Breast epithelium (tissue), 4 donors: ENCODE measurements around the gene DNAJB4. TPM values are rescaled to one million over a fixed set of nuclear protein-coding genes. Genes with fewer than 3 reads are reported as not detected.
"Not testable (repeated sequence)": the region's sequence is repeated elsewhere in the genome, so short reads cannot be mapped to it uniquely, and the experiment has no call there.

ENCODE experiments used
- DNase-seq, 2 donors: peaks; one replicate each; pipeline ENCODE4 v3.0.0-alpha.2; 2019; ENCODE audit warnings: low spot score in 2 of 2
- H3K27ac ChIP-seq, 2 donors: fragments of 200-600 bp; sonication (generic) in 1 of 2; one replicate each; pipeline ENCODE4 v1.5.1; 2016 to 2019; ENCODE audit warnings: mild to moderate bottlenecking in 1 of 2
- H3K27me3 ChIP-seq, 2 donors: fragments of 200-600 bp; sonication (generic) in 1 of 2; one replicate each; pipeline versions ENCODE4 v1.5.1 to v1.6.0; 2017 to 2019; ENCODE audit warnings: control low read depth in 1 of 2, mild to moderate bottlenecking in 1 of 2
- H3K36me3 ChIP-seq: fragments of 200-600 bp; one replicate; pipeline ENCODE4 v1.5.1; 2019
- H3K4me1 ChIP-seq, 2 donors: fragments of 200-600 bp; sonication (generic); one replicate each; pipeline ENCODE4 v1.5.1; 2016 to 2019; ENCODE audit warnings: control low read depth in 1 of 2
- H3K4me3 ChIP-seq, 3 donors: fragments of 200-600 bp; sonication (generic); 1 replicate in 2 of 3; 2 replicates in 1 of 3; pipeline ENCODE4 v1.5.1; 2016 to 2019; ENCODE audit warnings: mild to moderate bottlenecking in 3 of 3, moderate library complexity in 2 of 3
- H3K9me3 ChIP-seq, 2 donors: fragments of 200-600 bp; sonication (generic) in 1 of 2; one replicate each; pipeline ENCODE4 v1.5.1; 2016 to 2019; ENCODE audit warnings: control low read depth in 1 of 2
- CTCF ChIP-seq, 3 donors: fragments of 450-650 bp; IDR thresholded peaks; one replicate each; pipeline ENCODE4 v1.5.1; 2016 to 2017; ENCODE audit warnings: antibody characterized with exemption in 3 of 3, mild to moderate bottlenecking in 3 of 3, moderate library complexity in 3 of 3
- POLR2A ChIP-seq: fragments of 450-650 bp; IDR thresholded peaks from one replicate; pipeline ENCODE4 v1.6.1; 2016; ENCODE audit warnings: antibody characterized with exemption, mild to moderate bottlenecking, moderate library complexity
- POLR2AphosphoS5 ChIP-seq, 3 donors: sonication (generic); formaldehyde crosslinking; IDR thresholded peaks; one replicate each; pipeline ENCODE4 v1.6.1; 2017; ENCODE audit warnings: antibody characterized with exemption in 3 of 3
- intact Hi-C: fragments of 100-400 bp; cut with DNase I; formaldehyde crosslinking; loops from one replicate; pipeline ENCODE4 v1.15.1; 2023; ENCODE audit warnings: low total_unique reads
- total RNA-seq, 3 donors: library from RNA; depleted of rRNA; stranded (reverse); fragments of >200 nt; gene quantifications; one replicate each; pipeline ENCODE4 v1.1.0, GENCODE V29; 2016

The DNAJB4 gene
- total RNA-seq, 3 donors from 2014 or later = 25.3 to 39.5 (median 31.5) TPM

DNA sequence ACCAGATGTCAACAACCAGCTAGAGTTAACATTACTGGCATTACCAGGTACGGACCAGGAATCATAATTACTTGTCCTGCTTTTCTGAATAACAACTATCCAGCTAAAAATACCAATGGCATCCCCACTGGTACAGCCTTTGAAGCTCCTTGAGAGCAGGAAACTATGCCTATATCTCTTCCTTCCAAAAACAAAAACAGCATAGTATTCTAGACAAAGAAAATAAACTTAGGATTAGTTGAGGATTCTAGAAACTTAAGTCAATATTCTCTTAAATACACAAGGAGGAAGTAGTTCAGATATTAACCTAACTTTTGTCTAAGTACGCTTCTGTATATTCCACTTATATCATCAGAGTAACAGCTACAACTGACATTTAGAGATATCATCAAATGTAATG lies 28.8 kb upstream of the DNAJB4 start:
- intact Hi-C loops = no loop called here
- DNase-seq = no peak
- H3K4me3 ChIP-seq = peak overlapping the region in 2 of 3 donors; percentile 84 to 88
- peaks cover 0 to 8% of the 10 kb centered on the region in 2 donors for H3K4me1 ChIP-seq
- H3K9me3 ChIP-seq = no peaks in the 10 kb centered on the region
- peak overlapping the region in 1 of 2 donors; percentile 100 for H3K27ac ChIP-seq
- H3K27me3 ChIP-seq = no peaks in the 10 kb centered on the region
- no peaks in the 10 kb centered on the region for H3K36me3 ChIP-seq
- no peak for TF ChIP-seq CTCF (IDR thresholded peaks at IDR 0.05)
- no peak for TF ChIP-seq POLR2A
- TF ChIP-seq POLR2AphosphoS5 (IDR thresholded peaks at IDR 0.05) = no peak

- Histone ChIP-seq H3K9me3 (no peaks in the 10 kb centered on the region), H3K27me3 (no peaks in the 10 kb centered on the region), H3K4me3 (peak overlapping the region; percentile 84 to 89 (median 88)), H3K27ac (peak overlapping the region; percentile 99 to 100), H3K36me3 (no peaks in the 10 kb centered on the region), H3K4me1 (peaks cover 0 to 8% of the 10 kb centered on the region in 2 donors)
- TF ChIP-seq POLR2A = no peak
- no peak for TF ChIP-seq CTCF (IDR thresholded peaks at IDR 0.05)
- TF ChIP-seq POLR2AphosphoS5 (IDR thresholded peaks at IDR 0.05) = no peak
- no peak for DNase-seq
- intact Hi-C loops = no loop called here
Observed at GRCh38 chr1:77976433-77977076, 28.2 kb upstream of the DNAJB4 start.

DNA sequence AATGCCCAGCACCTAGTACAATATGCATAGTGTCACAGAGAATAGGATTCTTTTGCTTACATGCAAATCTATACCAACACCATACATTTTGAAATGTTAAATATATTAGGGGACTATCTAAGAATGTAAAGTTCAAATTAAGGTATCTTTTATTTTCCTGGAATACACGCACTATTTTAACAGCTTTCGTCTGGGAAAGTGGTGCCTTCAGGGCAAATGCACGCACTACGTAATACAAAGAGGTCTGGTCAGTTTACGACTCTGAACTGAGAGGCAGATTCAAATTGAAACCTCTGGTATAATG lies 26.8 kb upstream of the DNAJB4 start:
- no peak for DNase-seq
- H3K4me1 ChIP-seq = peaks cover 0 to 8% of the 10 kb centered on the region in 2 donors
- peak overlapping the region; percentile 99 to 100 for H3K27ac ChIP-seq
- no peaks in the 10 kb centered on the region for H3K27me3 ChIP-seq
- no peaks in the 10 kb centered on the region for H3K9me3 ChIP-seq
- no peaks in the 10 kb centered on the region for H3K36me3 ChIP-seq
- no peak for TF ChIP-seq POLR2A
- TF ChIP-seq CTCF (IDR thresholded peaks at IDR 0.05) = no peak
- no peak for TF ChIP-seq POLR2AphosphoS5 (IDR thresholded peaks at IDR 0.05)
- intact Hi-C loops = no loop called here
- H3K4me3 ChIP-seq = peak overlapping the region; percentile 84 to 89 (median 88)

- H3K4me3 ChIP-seq = peak overlapping the region; percentile 84 to 89 (median 88)
- H3K27me3 ChIP-seq = no peaks in the 10 kb centered on the region
- H3K4me1 ChIP-seq = peaks cover 0 to 8% of the 10 kb centered on the region in 2 donors
- H3K9me3 ChIP-seq = no peaks in the 10 kb centered on the region
- no peaks in the 10 kb centered on the region for H3K36me3 ChIP-seq
- intact Hi-C loops = no loop called here
- H3K27ac ChIP-seq = peak overlapping the region; percentile 99 to 100
- DNase-seq = peak; percentile 67 to 89
- TF ChIP-seq POLR2A (no peak), POLR2AphosphoS5 (IDR thresholded peaks at IDR 0.05) (peak in 2 of 3 donors; percentile 46 to 80)
Observed at GRCh38 chr1:77978293-77978968, 26.3 kb upstream of the DNAJB4 start.

DNA sequence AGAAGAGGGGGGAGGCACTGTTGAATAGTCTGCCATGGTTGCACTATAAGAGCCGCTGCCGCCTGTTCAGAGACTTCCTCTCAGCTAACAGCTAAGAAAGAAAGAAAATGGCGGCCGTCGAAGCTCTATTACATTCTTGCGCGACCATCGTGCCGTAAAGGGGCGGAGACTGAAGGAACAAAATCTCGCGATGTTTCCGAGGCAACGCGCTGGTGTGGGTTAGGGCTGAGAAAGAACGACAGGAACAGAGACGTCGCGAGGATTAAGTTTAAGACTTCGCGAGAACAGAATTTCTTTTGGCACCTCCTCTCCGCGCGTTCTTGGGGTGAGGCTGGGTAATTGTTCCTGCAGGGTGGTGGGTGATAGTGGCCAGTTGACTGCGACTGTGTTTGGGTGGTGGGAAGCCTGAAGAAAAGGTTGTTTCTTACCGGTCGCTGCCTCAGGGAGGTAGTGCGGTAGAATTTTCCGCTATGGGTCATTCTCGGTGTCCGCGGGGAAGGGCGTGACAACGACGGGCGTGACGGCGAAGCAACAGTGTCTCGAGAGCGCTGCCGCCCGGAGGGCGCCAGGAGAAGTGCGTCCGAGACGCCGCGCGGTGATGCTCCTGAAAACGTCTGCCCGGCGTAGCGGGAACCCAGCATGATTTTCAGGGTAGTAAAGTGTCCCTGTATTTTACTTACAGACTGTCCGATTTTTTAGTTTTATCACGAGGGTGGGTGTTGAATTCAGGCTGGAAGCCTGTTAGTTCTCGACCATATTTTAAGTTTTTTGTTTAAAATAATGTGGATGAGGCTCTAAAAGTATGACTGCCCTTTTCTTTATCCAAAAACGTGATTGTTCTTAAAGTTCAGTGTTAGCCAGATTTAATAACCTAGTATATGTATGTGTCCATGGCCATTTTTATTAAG lies 25.5 kb upstream of the DNAJB4 start, which contains the start of gene FUBP1:
FUBP1 (minus strand) TSS at position 104 of the 908 bp plus-strand sequence; CDS start at position 36, 68 bp downstream.
- peak; percentile 89 to 93 (median 89) for TF ChIP-seq POLR2AphosphoS5 (IDR thresholded peaks at IDR 0.05)
- TF ChIP-seq POLR2A = peak; percentile 27
- peak; percentile 58 to 87 (median 82) for TF ChIP-seq CTCF (IDR thresholded peaks at IDR 0.05)
- DNase-seq = peak; percentile 95 to 96
- intact Hi-C loops = no loop called here
- no peaks in the 10 kb centered on the region for H3K36me3 ChIP-seq
- H3K9me3 ChIP-seq = no peaks in the 10 kb centered on the region
- no peaks in the 10 kb centered on the region for H3K27me3 ChIP-seq
- H3K27ac ChIP-seq = peak within 1 kb of the TSS; percentile 99 to 100
- peak within 1 kb of the TSS; percentile 84 to 89 (median 88) for H3K4me3 ChIP-seq
- H3K4me1 ChIP-seq = peaks cover 0 to 8% of the 10 kb centered on the region in 2 donors

- not testable (repeated sequence) for H3K27ac ChIP-seq, DNase-seq
Observed at GRCh38 chr1:77983352-77983996, 21.3 kb upstream of the DNAJB4 start.

More at GRCh38 chr1:77983352-77983996, 21.3 kb upstream of the DNAJB4 start:
- H3K4me3 ChIP-seq, intact Hi-C loops, H3K36me3 ChIP-seq, H3K27me3 ChIP-seq, H3K9me3 ChIP-seq, H3K4me1 ChIP-seq: not testable (repeated sequence)
